ENCODE measurements around the gene ATP8A2.

- TF ChIP-seq CTCF (IDR thresholded peaks at IDR 0.05) (no peak), ZFX (IDR thresholded peaks at IDR 0.05; ENCODE audit: borderline replicate concordance) (no peak)
Observed at GRCh38 chr13:25922376-25922775, 550.6 kb downstream of the ATP8A2 start.

All from 22Rv1 (cell line).